Daoy (cell line): ENCODE measurements around the gene B3GALT2. TPM values are rescaled to one million over a fixed set of nuclear protein-coding genes. Genes with fewer than 3 reads are reported as not detected.
"Not testable (repeated sequence)": the region's sequence is repeated elsewhere in the genome, so short reads cannot be mapped to it uniquely, and the experiment has no call there.

Experiments used
- DNase-seq: peaks from one replicate; pipeline ENCODE4 v3.0.0-alpha.2; 2015; ENCODE audit warnings: low read depth
- total RNA-seq: library from RNA; depleted of rRNA; stranded (reverse); fragments of >200 nt; shearing (Covaris generic); gene quantifications from 2 replicates; pipeline ENCODE4 v1.2.3, GENCODE V29; 2014; rRNA removed

The B3GALT2 gene, protein sequence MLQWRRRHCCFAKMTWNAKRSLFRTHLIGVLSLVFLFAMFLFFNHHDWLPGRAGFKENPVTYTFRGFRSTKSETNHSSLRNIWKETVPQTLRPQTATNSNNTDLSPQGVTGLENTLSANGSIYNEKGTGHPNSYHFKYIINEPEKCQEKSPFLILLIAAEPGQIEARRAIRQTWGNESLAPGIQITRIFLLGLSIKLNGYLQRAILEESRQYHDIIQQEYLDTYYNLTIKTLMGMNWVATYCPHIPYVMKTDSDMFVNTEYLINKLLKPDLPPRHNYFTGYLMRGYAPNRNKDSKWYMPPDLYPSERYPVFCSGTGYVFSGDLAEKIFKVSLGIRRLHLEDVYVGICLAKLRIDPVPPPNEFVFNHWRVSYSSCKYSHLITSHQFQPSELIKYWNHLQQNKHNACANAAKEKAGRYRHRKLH
- not detected in 2 replicates for total RNA-seq

DNA sequence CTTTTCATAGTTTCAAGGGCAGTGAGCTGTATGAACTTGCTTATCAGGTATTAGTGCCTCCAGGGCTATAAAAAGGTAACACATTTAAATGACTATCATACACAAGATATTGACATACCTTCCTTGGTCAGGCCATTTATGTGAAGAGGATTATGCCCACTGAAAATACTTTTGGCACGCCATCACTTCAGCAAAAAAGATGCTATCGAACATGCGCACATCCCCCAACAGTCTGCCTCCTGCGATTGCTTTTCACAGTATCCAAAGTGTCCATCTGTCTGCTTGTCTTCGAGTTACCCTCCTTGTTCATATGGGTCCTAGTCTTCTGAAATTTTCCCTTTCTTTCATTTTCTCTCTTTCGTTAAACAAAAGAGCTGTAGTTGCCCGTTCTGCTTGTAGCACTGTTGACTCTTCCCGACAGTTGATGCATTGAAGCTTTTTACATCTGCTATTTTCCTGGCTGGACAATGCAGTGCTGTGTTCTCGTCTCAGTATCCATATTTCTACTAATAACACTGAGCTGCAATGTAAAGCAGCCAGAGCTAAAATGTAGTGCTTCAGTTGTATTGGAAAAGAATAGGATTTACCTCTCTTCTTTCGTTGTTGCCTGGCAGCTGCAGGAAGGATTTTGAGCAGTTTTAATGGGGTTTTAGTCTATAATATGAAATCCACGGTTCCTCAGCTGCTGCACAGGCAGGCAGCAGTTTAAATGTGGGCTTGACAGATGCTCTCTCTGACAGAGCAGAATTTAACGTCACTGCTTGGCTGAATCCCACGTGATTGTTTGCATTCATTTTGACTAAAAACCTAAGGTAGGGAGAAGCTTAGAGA, at the start of gene B3GALT2:
Gene B3GALT2, minus strand, starts transcription at position 713 of the 831 bp plus-strand sequence. CDS start 5,051 bp downstream, outside the sequence.
- DNase-seq, result no peak

DNA sequence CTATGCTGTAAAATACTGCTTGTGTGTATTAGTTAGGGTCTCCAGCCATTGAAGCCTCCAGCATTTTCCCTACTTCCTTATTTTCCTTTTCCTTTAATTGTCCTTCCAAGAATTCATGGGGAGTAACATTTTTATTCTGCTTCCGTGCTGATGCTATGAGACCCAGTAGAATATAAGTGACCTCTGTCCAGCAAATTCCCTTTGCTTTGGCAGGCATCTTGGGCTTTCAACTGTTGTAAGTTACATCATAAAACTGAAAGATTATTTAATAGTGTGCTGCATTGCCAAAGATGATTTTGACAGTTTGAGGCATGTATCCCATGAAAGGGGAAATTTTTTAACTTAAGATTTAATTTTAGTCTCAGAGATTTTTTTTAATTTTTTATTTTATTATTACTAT, 48.1 kb upstream of the B3GALT2 start:
- no peak for DNase-seq

DNA sequence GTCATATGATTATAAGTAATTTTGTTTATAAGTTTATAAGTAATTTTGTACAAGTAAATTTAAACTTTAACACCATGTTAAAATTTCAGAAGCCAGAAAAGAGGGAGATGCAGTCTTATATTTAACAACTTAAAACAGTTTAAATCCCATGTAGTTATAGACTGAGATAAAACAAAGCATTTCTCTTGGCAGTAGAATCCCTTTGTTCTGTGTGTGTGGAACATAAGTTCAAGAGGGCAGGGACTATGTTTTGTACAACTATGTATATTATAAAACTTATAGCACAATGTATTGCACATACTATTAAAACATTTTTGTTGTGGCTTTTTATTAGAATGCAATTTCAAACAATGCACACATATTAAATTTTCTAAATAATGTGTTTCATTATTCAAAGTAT, 44.7 kb upstream of the B3GALT2 start:
- DNase-seq, result not testable (repeated sequence)

DNA sequence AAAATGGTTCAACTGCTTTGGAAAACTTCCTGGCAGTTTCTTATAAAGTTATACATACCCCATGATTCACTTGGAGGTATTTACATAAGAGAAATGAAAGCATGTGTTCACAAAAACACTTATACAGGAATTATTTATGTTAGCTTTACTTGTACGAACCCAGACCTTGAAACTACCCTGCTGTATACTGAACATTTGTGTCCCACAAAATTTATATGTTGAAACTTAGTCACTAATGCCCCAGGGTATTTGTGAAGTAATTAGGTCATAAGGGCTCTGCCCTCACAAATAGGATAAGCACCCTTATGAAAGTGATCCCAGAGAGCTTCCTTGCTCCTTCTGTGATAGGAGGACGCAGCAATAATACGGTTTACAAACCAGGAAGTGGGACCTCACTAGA, 42.7 kb upstream of the B3GALT2 start:
- no peak for DNase-seq

DNA sequence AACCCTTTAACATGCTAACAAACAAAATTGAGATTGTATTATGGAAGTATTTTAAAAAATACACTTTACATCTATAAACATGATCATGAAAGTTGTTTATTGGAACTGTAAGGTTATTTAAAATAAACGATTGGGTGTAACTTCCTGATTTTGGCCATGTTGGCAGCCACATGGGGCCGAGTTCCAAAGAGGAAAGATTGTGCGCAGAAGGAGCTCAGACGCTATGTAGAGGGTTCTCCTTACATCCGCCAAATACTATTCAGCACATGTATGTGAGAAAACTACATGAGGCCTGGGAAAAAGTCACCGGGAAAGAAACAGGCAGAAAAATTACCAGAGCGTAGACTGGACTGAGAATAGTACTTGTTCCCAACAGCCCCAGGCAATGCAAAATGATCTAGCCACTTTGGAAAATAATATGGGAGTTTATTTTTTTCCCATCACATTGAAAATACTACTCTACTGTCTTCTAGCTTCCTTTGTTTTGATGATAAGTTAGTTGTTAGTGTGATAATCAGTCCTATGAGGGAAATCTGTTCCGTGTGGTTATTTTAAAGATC, 35.7 kb upstream of the B3GALT2 start:
- no peak for DNase-seq

DNA sequence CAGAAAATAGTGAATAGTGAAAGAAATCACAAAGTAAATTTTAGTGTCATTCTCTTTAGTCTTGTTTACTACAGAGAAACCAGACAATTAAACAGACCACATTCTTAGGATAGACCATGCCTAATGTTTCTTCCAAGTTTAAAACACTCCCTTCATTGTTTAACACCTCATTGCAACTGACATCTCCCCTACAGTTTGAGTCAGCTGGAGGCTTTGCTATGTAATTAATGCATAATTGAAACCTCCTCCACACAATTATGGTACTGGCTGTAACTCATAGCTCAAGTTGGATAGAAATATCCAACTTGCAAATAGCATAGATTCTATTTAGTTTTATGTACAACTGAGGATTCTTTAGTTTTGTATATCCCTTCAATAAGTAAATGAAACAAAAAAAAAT, 35.2 kb upstream of the B3GALT2 start:
- no peak for DNase-seq

DNA sequence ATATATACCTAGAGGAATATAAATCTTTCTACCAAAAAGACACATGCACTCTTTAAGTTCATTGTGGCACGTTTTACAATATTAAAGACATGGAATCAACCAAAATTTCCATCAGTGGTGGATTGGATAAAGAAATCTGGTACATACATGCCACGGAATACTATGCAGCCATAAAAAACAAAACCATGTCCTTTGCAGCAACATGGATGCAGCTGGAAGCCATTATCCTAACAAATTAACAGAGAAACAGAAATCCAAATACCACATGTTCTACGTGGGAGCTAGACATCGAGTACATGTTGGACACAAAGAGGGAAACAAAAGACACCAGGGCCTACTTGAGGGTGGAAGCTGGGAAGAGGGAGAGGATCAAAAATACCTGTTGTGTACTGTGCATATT, 33.0 kb upstream of the B3GALT2 start:
- DNase-seq, result no peak

DNA sequence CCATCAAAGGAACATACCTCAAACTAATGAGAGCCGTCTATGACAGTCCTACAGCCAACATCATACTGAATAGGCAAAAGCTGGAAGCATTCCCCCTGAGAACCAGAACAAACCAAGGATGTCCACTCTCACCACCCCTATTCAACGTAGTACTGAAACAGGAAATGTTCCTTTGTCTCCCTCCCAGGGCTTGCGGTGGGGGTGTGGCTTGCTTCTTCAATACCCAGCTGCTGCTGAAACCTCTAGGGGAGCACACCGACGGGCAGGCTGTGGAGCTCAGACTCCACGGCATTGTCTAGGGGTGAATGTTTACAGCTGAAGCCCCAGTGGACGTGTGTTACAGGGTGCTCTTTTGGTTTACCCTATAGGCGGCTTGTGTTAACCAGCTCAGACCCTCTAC, 30.5 kb upstream of the B3GALT2 start:
- DNase-seq, result no peak

DNA sequence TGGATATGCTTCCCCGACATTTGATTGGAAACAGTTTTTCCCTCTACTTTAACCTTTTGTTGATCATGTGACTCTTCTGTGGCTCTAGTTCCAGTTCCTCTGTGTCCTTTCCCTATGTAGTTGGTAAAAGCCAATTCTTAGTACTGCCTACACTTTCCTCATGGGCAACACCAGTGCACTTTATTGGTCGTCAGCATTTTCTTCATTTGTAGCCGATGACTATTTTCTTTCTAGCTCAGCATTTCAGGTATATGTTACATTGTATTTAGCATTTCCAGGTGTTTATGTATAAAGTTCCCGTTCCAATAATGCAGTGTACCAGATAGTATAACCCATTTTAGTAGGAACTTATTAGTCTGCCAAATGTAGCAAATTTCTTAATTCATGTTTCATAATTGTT, 27.6 kb upstream of the B3GALT2 start:
- no peak for DNase-seq

DNA sequence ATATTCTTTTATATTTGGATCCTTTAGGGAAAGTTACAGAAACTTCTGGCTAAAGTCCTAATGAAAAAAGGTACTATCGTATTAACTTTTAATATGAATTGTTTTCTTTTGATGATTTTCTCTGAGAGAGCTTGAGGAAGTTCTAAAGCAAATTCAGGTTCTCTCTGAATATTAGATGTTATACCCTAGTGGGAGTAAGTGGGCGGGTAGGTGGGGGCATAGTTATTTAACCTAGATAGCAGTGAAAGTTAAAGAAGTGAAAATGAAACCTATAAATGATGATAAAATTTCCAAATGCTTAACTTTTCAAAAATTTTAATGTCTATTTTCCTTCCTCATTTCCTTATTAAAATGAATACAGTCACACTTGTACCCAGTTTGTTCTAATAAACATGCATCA, 26.2 kb upstream of the B3GALT2 start:
- DNase-seq, result no peak

DNA sequence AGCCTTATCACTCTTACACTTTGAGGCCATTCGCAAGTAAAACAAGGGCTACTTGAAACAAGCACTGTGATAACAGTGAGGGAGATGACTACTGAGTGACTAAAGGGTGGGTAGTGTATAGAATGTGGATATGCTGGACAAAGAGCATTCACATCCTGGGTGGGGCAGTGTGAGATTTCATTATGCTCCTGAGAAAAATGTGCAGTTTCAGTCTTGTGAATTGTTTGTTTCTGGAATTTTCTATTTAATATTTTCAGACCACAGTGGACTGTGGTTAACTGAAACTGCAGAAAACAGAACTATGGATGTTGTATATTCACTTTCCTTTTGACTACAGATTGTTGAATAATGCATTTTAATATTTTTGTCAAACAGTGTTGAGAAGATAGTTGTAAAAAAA, 25.1 kb upstream of the B3GALT2 start:
- peak; percentile 62 for DNase-seq

DNA sequence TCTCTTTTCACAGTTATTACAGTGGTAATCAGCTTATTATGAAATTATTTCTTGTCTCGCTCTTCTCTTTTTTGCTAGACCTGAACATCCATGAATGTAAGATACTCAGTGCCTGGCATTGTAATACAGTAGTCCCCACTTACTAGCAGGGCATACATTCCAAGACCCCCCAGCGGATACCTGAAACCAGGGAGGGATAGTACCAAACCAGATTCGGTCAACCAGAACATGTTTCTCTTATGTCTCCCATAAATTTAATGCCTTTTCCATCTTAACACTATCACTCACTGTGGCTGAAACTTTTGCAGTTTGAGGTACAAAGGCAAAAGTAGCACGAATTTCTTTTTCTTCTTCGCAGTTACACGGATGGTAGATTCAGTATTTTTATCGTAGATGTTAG, 24.6 kb upstream of the B3GALT2 start:
- no peak for DNase-seq

DNA sequence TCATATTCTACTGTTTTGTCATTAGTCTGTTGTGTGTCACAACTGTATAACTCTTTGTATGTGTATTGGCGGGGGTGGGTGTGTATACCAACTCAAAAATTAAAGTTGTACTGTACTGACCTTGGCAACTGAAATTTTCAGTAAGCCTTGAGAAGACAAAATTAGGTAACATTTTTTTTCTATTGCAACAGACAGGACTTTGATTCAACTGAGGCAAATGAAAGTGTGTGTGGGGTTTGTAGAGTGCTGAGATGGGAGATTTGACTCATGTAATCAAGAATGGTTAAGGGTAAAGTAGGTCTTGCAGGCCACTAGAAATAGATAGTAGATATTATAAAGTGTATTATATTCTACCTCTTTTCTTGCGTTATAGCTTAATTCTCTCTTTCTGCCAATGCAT, 14.6 kb upstream of the B3GALT2 start:
- DNase-seq, result no peak

DNA sequence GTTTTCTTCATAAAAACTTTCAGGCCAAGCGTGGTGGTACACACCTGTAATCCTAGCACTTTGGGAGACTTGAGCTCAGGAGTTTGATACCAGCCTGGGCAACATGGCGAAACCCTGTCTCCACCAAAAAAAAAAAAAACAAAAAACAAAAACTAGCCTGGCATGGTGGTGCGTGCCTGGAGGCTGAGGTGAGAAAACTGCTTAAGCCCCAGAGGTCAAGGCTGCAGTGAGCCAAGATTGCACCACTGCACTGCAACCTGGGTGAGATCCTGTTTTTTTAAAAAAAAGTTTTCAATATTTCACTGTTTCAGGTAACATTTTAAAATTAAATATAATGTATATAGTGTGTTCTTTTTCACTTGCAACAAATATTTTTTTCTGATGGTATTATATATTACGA, 13.5 kb upstream of the B3GALT2 start:
- no peak for DNase-seq

DNA sequence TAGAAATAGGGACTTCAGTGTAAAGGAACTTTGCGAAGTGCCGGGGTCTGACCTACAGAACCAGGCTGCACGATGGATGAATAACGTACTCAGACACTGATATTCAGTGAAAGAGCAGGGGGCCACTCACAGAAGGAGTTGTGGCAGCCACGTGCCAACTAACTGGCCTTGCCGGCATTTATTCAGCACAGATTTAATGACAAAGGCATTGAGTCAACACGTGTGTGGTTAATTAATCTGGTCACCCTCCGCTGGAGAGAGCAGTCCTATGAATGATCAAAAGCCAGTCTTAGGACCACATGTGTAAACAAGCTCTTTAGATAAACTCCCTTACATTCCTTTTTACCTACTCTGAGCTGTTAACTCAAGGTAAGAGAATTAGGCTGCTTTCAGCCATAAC, 6.2 kb upstream of the B3GALT2 start:
- no peak for DNase-seq

DNA sequence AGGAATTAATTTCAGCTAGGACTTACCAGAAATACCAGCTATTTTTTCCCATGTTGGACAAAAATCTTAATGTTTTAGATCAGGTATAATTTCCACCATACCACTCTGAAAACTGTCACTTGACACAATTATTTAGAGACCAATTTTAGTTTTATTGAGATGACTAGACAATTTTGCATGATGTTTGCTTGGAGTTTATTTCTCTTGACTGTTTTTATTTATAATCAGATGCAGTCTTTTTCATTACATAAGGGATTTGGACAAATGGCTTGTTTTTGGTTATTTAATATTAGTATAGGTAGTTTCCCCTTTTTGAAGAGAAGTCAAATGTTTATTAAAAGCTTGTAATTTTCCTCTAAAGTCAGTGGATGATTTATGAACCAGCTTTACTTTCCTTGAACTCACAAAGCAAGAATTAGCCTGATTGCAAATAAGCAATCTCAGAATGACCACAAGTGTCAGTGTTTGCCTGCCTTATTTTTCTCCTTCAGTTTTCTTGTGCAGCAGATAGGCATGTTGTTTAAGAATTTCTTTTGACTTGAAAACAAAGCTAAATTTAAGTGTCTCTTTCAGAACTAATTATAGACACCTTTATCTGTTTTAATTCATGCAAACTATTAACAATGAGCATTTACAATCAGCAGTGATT, 3.8 kb upstream of the B3GALT2 start:
- no peak for DNase-seq

DNA sequence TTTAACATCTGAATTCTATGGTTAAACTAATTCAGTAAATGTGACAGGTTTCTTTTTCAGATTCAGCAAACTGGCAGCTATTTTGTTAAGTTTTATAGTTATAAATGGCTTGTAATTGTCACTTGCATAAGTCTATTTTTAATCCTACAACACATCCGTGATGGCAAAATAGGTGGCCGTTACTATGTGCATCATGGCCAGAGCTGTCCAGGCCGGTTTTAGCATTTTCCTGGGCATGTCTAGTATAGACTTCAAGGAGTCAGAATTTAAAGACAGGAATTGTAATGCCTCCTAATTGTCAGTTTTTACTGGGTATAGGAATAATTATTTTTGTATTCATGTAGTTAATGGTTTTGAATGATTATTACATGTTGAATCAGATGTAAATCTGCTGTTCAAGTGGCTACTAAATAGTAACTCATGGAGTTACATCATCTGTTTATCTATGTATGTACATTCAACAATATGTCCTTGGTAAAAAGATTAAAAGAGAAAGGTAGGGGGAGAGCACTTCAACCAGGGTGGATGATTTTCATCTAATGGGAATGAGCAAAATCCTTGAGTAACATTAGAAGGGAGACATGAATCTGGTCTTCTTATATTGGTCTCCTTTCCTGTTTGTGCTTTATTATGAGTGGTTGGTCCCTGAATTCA, 3.2 kb upstream of the B3GALT2 start:
- DNase-seq, result no peak

DNA sequence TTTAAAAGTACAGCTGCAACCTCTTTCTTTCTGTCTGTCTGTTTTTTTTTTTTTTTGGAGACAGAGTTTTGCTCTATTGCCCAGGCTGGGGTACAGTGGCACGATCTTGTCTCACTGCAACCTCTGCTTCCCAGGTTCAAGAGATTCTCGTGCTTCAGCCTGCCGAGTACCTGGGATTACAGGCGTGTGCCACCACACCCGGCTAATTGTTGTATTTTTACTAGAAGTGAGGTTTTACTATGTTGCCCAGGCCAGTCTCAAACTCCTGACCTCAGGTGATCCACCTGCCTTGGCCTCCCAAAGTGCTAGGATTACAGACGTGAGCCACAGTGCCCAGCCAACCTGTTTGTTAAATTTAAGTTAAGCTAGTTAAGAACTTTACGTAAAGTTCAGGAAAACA, 2.5 kb upstream of the B3GALT2 start:
- not testable (repeated sequence) for DNase-seq

DNA sequence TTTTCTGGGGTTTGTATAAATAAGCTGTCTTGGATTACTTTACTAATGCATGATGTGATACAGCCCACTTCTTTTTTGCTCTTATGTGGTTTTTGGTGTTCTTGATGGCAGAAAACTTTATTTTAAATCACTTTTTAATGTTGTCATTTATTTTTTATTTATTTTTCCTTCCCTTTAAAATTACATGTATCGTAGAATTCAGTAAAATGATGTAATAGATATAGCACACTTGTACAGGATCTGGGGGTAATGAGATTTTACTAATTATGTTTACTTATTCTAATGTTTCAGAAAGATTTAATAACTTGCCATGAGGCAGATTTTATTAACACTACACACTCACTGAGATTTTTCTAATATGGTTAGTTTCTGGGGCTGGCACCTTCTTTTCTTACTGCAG, 701 bp upstream of the B3GALT2 start:
- no peak for DNase-seq

DNA sequence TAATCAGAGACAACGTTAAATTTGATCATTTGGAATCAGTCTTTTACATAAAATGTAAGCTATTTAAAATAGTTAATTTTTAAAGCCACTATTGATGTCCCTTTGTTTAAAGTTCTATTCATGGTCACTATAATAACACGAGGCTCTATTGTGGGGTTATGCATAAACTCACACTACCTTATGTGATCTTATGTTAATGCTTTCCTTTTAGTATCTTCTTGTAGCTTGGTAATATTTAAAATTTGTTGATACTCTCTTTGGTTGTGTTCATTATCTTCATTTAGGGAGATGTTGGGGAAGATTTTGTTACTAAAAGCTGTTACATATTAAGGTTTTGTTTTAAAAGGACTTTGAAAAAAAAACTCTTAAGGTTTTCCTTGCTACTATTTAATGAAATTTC, 1.2 kb downstream of the B3GALT2 start:
- no peak for DNase-seq

DNA sequence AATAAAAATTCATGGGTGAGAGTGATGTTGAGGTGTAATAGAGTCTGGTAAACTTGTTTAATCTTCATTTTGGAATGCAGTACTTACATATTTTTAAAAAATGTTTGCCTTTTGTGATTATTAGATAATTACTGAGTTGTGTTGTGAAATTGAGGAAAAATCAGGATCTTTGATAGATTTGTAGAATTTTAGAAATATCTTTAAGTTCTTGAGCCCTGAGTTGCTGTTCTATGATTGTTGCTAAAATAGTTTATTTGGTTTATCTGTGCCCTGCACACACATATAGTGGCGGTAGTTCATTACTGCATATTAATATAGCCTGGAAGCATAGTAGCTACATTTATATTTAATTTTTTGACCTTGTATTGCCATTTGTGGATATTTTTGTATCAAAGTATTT, 1.6 kb downstream of the B3GALT2 start:
- no peak for DNase-seq
